Measurements from ENCODE around the gene CNDP1.

GRCh38 chr18:74513883-74514205 lies 20.5 kb upstream of the CNDP1 start:
- no peak for TF ChIP-seq SIN3A (IDR thresholded peaks at IDR 0.05; ENCODE audit: borderline replicate concordance, insufficient read depth, low read length)
- no peak for TF ChIP-seq POLR2AphosphoS5 (IDR thresholded peaks at IDR 0.05; ENCODE audit: low read depth, low read length)

Data from PFSK-1 (cell line).